ENCODE measurements around the gene FUT7. TPM values are rescaled to one million over a fixed set of nuclear protein-coding genes. Genes with fewer than 3 reads are reported as not detected.

FUT7 gene
- total and polyA plus RNA-seq, 2 of the 13 experiments (the other 11 are each of a cell fraction or from before 2014, with no cell fraction given): 0.05 TPM; not detected in 1

DNA sequence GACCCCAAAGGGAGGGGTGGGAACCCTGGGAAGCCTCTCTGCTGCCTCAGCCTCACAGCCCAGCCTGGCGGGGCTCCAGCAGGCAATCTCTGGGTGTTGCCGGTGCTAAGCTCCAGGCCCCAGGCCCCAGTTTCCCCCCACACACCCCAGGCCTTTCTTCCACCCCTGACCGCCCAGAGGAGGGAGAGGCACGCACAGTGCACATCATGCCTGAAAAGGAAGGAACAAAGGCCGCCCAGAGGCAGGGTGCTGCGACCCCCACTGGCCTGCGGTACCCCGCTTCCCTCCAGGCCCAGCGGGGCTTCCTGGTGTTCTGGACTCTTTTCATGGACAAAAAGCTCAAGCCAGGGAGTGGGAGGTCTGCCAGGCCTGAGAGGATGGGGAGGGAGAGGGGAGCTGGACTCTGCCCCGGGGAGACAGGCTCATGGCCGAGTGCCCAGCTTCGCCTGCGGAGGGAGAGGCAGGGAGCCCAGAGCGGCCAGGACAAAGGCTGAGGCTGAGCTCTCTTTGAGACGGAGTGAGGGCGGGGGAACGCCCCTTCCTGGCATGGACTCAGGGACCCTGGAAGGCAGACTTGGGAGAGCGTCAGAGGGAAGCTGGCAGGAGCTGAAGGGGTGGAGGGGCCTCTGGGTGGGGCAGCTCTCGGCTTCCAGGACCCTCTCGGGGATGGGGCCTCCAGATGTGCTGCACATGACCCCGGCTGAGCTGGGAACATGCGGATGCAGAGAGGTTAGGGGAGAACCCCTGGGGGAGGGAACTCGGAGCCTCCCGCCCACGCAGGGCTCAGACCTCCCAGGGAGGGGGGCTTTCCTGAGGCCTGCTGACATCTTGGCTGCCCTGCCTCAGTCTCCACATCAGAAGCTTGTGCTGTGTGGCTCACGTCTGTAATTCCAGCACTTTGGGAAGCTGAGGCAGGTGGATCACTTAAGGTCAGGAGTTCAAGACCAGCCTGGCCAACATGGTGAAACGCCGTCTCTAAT lies 23.8 kb upstream of the FUT7 start (continued):
- TF ChIP-seq, protein P1, sequence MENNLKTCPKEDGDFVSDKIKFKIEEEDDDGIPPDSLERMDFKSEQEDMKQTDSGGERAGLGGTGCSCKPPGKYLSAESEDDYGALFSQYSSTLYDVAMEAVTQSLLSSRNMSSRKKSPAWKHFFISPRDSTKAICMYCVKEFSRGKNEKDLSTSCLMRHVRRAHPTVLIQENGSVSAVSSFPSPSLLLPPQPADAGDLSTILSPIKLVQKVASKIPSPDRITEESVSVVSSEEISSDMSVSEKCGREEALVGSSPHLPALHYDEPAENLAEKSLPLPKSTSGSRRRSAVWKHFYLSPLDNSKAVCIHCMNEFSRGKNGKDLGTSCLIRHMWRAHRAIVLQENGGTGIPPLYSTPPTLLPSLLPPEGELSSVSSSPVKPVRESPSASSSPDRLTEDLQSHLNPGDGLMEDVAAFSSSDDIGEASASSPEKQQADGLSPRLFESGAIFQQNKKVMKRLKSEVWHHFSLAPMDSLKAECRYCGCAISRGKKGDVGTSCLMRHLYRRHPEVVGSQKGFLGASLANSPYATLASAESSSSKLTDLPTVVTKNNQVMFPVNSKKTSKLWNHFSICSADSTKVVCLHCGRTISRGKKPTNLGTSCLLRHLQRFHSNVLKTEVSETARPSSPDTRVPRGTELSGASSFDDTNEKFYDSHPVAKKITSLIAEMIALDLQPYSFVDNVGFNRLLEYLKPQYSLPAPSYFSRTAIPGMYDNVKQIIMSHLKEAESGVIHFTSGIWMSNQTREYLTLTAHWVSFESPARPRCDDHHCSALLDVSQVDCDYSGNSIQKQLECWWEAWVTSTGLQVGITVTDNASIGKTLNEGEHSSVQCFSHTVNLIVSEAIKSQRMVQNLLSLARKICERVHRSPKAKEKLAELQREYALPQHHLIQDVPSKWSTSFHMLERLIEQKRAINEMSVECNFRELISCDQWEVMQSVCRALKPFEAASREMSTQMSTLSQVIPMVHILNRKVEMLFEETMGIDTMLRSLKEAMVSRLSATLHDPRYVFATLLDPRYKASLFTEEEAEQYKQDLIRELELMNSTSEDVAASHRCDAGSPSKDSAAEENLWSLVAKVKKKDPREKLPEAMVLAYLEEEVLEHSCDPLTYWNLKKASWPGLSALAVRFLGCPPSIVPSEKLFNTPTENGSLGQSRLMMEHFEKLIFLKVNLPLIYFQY (CRISPR knock-in tag; IDR thresholded peaks at IDR 0.05; ENCODE audit: borderline replicate concordance): no peak
- no peak for TF ChIP-seq SP140L (CRISPR knock-in tag; IDR thresholded peaks at IDR 0.05; ENCODE audit: borderline replicate concordance)
- no peak for TF ChIP-seq TGIF2 (CRISPR knock-in tag; IDR thresholded peaks at IDR 0.05)
- TF ChIP-seq SRF (IDR thresholded peaks at IDR 0.05; ENCODE audit: low read depth, low read length): no peak
- no peak for TF ChIP-seq HOXA7 (CRISPR knock-in tag; IDR thresholded peaks at IDR 0.05)
- TF ChIP-seq, protein P2, sequence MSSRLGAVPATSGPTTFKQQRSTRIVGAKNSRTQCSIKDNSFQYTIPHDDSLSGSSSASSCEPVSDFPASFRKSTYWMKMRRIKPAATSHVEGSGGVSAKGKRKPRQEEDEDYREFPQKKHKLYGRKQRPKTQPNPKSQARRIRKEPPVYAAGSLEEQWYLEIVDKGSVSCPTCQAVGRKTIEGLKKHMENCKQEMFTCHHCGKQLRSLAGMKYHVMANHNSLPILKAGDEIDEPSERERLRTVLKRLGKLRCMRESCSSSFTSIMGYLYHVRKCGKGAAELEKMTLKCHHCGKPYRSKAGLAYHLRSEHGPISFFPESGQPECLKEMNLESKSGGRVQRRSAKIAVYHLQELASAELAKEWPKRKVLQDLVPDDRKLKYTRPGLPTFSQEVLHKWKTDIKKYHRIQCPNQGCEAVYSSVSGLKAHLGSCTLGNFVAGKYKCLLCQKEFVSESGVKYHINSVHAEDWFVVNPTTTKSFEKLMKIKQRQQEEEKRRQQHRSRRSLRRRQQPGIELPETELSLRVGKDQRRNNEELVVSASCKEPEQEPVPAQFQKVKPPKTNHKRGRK (CRISPR knock-in tag; IDR thresholded peaks at IDR 0.05): no peak
- TF ChIP-seq MED13 (CRISPR knock-in tag; IDR thresholded peaks at IDR 0.05): peak; percentile 40; the same call in 1 of the 2 replicates
- no peak for TF ChIP-seq ZNF143 (CRISPR knock-in tag; IDR thresholded peaks at IDR 0.05)
- no peak for TF ChIP-seq MIXL1 (CRISPR knock-in tag; IDR thresholded peaks at IDR 0.05)
- no peak; the same call in 1 of the 2 replicates for TF ChIP-seq ZNF709 (CRISPR knock-in tag; IDR thresholded peaks at IDR 0.05)
- TF ChIP-seq KLF6 (CRISPR knock-in tag; IDR thresholded peaks at IDR 0.05): 0 out of 2 replicates have a peak, but pooled peaks have one; percentile 16
- no peak for TF ChIP-seq CCDC6 (CRISPR knock-in tag; IDR thresholded peaks at IDR 0.05)
- TF ChIP-seq SIN3B (IDR thresholded peaks at IDR 0.05; ENCODE audit: low read length): no peak
- TF ChIP-seq, protein P3, sequence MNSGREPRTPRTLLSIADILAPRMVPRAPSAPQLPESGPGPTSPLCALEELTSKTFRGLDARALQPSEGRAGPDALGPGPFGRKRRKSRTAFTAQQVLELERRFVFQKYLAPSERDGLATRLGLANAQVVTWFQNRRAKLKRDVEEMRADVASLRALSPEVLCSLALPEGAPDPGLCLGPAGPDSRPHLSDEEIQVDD (CRISPR knock-in tag; IDR thresholded peaks at IDR 0.05; ENCODE audit: borderline replicate concordance): no peak
- TF ChIP-seq MLLT10 (CRISPR knock-in tag; IDR thresholded peaks at IDR 0.05): no peak
- no peak for TF ChIP-seq MTA3 (CRISPR knock-in tag; IDR thresholded peaks at IDR 0.05)
- no peak for TF ChIP-seq ZSCAN29 (CRISPR knock-in tag; conservative IDR thresholded peaks at IDR 0.05)
- TF ChIP-seq ZNF557 (CRISPR knock-in tag; IDR thresholded peaks at IDR 0.05): no peak
- no peak for TF ChIP-seq ZNF484 (CRISPR knock-in tag; IDR thresholded peaks at IDR 0.05; ENCODE audit: borderline replicate concordance, low read depth)
- no peak for TF ChIP-seq ZNF496 (CRISPR knock-in tag; IDR thresholded peaks at IDR 0.05; ENCODE audit: insufficient replicate concordance)
- TF ChIP-seq POLR2AphosphoS5 (IDR thresholded peaks at IDR 0.05; ENCODE audit: low read depth, low read length): peak; percentile 71
- TF ChIP-seq GABPB1 (CRISPR knock-in tag; IDR thresholded peaks at IDR 0.05): peak; percentile 49; the same call in 1 of the 2 replicates
- 0 out of 2 replicates have a peak, but pooled peaks have one; percentile 6 for TF ChIP-seq PHF8 (CRISPR knock-in tag; IDR thresholded peaks at IDR 0.05)
- TF ChIP-seq SMAD9 (CRISPR knock-in tag; IDR thresholded peaks at IDR 0.05): no peak
- TF ChIP-seq SMARCE1 (IDR thresholded peaks at IDR 0.05; ENCODE audit: borderline replicate concordance): no peak
